Endothelial cell (in vitro differentiated cells): ENCODE measurements around the gene KLHL20. TPM values are rescaled to one million over a fixed set of nuclear protein-coding genes. Genes with fewer than 3 reads are reported as not detected.
"Not testable (repeated sequence)": the region's sequence is repeated elsewhere in the genome, so short reads cannot be mapped to it uniquely, and the experiment has no call there.

Source experiments
- DNase-seq: peaks from one replicate; pipeline ENCODE4 v3.0.0; 2021; ENCODE audit warnings: low spot score
- H3K27ac Mint-ChIP-seq: one replicate; pipeline ENCODE4 v1.8.0; 2021; ENCODE audit warnings: mixed read lengths, inconsistent platforms; ENCODE audit not compliant: unreplicated experiment
- H3K27me3 Mint-ChIP-seq: one replicate; pipeline ENCODE4 v1.8.0; 2021; ENCODE audit warnings: mild to moderate bottlenecking, moderate library complexity, mixed read lengths, inconsistent platforms; ENCODE audit not compliant: unreplicated experiment
- H3K36me3 Mint-ChIP-seq: one replicate; pipeline ENCODE4 v1.8.0; 2021; ENCODE audit warnings: mild to moderate bottlenecking, low read depth, mixed read lengths, inconsistent platforms; ENCODE audit not compliant: unreplicated experiment
- H3K4me1 Mint-ChIP-seq: one replicate; pipeline ENCODE4 v1.8.0; 2021; ENCODE audit warnings: mild to moderate bottlenecking, mixed read lengths, inconsistent platforms; ENCODE audit not compliant: unreplicated experiment
- H3K4me3 Mint-ChIP-seq: one replicate; pipeline ENCODE4 v1.8.0; 2021; ENCODE audit warnings: mild to moderate bottlenecking, mixed read lengths, inconsistent platforms; ENCODE audit not compliant: unreplicated experiment
- H3K9me3 Mint-ChIP-seq: one replicate; pipeline ENCODE4 v1.8.0; 2021; ENCODE audit warnings: mixed read lengths, inconsistent platforms; ENCODE audit not compliant: unreplicated experiment
- total RNA-seq: library from RNA; stranded (reverse); fragmentation: NEBNext Ultra II Directional; extraction: Animal tissue kit (Norgen Biotek cat#: 25700); gene quantifications from one replicate; pipeline ENCODE4 v1.2.1, GENCODE V29; 2021; ENCODE audit not compliant: unreplicated experiment
- TF ChIP-seq, protein P1 (sequence below): fragments of 200-600 bp; sonication (generic); IDR thresholded peaks from one replicate; pipeline ENCODE4 v1.5.0; 2021; ENCODE audit warnings: antibody characterized with exemption; ENCODE audit not compliant: unreplicated experiment

Gene KLHL20
- total RNA-seq, 1 donor from 2014 or later: 32.8 TPM

DNA sequence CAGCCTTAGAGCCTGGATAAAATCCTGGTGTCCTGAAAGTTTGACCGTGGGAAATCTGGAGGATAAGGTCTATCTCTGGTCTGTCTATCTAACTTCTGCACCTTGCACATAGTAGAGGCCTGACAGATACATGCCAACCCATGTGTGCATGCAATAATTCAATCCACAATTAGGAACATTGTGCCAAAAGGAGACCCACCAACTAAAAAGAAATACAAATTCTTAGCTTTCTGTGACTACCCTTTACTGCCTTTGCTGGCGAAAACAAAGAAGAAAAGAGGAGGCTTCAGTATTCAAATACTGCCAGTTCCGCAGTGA, 381 bp upstream of the KLHL20 start:
- TF ChIP-seq, protein P1, sequence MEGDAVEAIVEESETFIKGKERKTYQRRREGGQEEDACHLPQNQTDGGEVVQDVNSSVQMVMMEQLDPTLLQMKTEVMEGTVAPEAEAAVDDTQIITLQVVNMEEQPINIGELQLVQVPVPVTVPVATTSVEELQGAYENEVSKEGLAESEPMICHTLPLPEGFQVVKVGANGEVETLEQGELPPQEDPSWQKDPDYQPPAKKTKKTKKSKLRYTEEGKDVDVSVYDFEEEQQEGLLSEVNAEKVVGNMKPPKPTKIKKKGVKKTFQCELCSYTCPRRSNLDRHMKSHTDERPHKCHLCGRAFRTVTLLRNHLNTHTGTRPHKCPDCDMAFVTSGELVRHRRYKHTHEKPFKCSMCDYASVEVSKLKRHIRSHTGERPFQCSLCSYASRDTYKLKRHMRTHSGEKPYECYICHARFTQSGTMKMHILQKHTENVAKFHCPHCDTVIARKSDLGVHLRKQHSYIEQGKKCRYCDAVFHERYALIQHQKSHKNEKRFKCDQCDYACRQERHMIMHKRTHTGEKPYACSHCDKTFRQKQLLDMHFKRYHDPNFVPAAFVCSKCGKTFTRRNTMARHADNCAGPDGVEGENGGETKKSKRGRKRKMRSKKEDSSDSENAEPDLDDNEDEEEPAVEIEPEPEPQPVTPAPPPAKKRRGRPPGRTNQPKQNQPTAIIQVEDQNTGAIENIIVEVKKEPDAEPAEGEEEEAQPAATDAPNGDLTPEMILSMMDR: no peak
- H3K27ac Mint-ChIP-seq: peak overlapping the region; percentile 99
- H3K9me3 Mint-ChIP-seq: no peaks in the 10 kb centered on the region
- H3K36me3 Mint-ChIP-seq: no peaks in the 10 kb centered on the region
- DNase-seq: no peak
- peak overlapping the region; percentile 99 for H3K4me3 Mint-ChIP-seq
- peaks cover 26% of the 10 kb centered on the region for H3K4me1 Mint-ChIP-seq
- H3K27me3 Mint-ChIP-seq: peaks cover 4% of the 10 kb centered on the region

DNA sequence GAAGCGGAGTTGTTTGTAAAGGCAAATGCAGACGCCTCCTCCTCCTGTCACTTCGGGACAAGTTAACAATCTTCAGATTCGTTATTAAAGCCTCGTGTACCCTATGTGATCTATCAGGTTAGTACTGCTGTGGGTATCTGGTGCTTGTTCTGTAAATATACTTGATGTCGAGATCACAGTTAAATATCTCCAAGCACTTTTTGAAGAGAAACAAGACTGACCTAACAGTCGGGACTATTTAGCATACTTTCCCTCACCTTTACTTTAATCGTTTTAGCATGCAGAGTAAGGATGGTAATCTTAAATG, 710 bp downstream of the KLHL20 start:
- peak overlapping the region; percentile 99 for H3K4me3 Mint-ChIP-seq
- H3K27ac Mint-ChIP-seq: peak overlapping the region; percentile 99
- DNase-seq: no peak
- peaks cover 31% of the 10 kb centered on the region for H3K4me1 Mint-ChIP-seq
- TF ChIP-seq, protein P1: no peak
- peaks cover 4% of the 10 kb centered on the region for H3K36me3 Mint-ChIP-seq
- H3K27me3 Mint-ChIP-seq: peaks cover 4% of the 10 kb centered on the region
- H3K9me3 Mint-ChIP-seq: no peaks in the 10 kb centered on the region

DNA sequence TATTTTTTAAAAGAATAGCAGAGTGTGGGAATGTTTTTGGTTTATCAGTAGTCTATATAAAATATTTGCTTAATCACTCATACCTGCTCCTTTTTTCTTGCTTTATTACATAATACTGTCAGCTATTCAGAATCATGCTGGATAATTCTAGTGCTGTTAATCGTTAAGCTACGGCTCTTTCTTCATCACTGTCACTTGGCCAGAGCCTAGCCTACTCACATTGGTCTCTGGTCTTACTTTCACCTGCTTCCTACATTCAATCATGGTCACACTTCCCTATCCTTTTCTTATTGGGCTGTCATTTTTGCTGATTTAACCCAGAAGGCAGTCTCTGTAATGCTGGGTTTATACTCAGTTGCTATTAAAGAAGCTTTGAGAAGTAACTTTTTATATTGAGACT, 2.5 kb downstream of the KLHL20 start:
- H3K9me3 Mint-ChIP-seq: no peaks in the 10 kb centered on the region
- H3K4me1 Mint-ChIP-seq: peaks cover 29% of the 10 kb centered on the region
- TF ChIP-seq, protein P1: no peak
- DNase-seq: no peak
- H3K4me3 Mint-ChIP-seq: peak overlapping the region; percentile 69
- peaks cover 4% of the 10 kb centered on the region for H3K27me3 Mint-ChIP-seq
- no peak overlapping the region for H3K27ac Mint-ChIP-seq
- peaks cover 9% of the 10 kb centered on the region for H3K36me3 Mint-ChIP-seq

DNA sequence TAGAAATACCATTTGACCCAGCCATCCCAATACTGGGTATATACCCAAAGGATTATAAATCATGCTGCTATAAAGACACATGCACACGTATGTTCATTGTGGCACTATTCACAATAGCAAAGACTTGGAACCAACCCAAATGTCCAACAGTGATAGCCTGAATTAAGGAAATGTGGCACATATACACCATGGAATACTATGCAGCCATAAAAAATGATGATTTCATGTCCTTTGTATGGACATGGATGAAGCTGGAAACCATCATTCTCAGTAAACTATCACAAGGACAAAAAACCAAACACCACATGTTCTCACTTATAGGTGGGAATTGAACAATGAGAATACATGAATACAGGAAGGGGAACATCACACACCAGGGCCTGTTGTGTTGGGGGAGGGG, 16.6 kb downstream of the KLHL20 start:
- H3K4me3 Mint-ChIP-seq, H3K27ac Mint-ChIP-seq, H3K4me1 Mint-ChIP-seq, H3K27me3 Mint-ChIP-seq, DNase-seq: not testable (repeated sequence)
- H3K36me3 Mint-ChIP-seq: peaks cover 55% of the 10 kb centered on the region
- peaks cover 15% of the 10 kb centered on the region for H3K9me3 Mint-ChIP-seq

DNA sequence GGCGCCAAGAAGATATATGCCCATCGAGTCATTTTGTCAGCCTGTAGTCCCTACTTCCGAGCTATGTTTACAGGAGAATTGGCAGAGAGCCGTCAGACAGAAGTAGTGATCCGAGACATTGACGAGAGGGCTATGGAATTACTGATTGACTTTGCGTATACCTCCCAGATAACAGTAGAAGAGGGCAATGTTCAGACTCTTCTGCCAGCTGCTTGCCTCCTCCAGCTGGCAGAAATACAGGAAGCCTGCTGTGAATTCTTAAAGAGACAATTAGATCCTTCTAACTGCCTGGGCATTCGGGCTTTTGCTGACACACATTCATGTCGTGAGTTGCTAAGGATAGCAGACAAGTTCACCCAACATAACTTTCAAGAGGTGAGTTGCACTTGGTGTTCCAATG, 19.1 kb downstream of the KLHL20 start:
- peaks cover 31% of the 10 kb centered on the region for H3K36me3 Mint-ChIP-seq
- H3K4me3 Mint-ChIP-seq: no peak overlapping the region
- H3K4me1 Mint-ChIP-seq: no peaks in the 10 kb centered on the region
- H3K27ac Mint-ChIP-seq: no peak overlapping the region
- DNase-seq: no peak
- TF ChIP-seq, protein P1: no peak
- no peaks in the 10 kb centered on the region for H3K27me3 Mint-ChIP-seq
- H3K9me3 Mint-ChIP-seq: no peaks in the 10 kb centered on the region

DNA sequence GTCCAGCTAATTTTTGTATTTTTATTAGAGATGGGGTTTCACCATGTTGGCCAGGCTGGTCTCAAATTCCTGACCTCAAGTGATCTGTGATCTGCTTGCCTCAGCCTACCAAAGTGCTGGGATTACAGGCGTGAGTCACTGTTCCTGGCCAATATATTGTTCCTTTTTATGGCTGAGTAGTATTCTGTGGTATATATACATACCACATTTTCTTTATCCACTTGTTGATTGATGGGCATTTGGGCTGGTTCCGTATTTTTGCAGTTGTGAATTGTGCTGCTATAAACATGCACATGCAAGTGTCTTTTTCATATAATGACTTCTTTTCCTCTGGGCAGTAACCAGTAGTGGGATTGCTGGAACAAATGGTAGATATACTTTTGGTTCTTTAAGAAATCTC, 21.3 kb downstream of the KLHL20 start:
- not testable (repeated sequence) for H3K27ac Mint-ChIP-seq, H3K27me3 Mint-ChIP-seq, DNase-seq, H3K4me1 Mint-ChIP-seq, H3K9me3 Mint-ChIP-seq
- peak overlapping the region; percentile 34 for H3K4me3 Mint-ChIP-seq
- H3K36me3 Mint-ChIP-seq: peaks cover 21% of the 10 kb centered on the region
